Activated gamma-delta T cell treated with Interleukin-2 at 50 U/mL for 16 hours (primary cell): ENCODE measurements around the gene ACAN.

ENCODE experiments used
- DNase-seq: peaks from one replicate; pipeline ENCODE4 v3.0.0-alpha.2; 2020

The ACAN gene

GRCh38 chr15:88803241-88803919, at the start of gene ACAN:
ACAN (plus strand) TSS chr15:88803436; CDS start chr15:88836207, 32,771 bp downstream.
- no peak for DNase-seq

GRCh38 chr15:88756521-88756920, 46.7 kb upstream of the ACAN start:
- no peak for DNase-seq

GRCh38 chr15:88756921-88757320, 46.3 kb upstream of the ACAN start:
- DNase-seq, result no peak

GRCh38 chr15:88759872-88760271, 43.4 kb upstream of the ACAN start:
- DNase-seq, result no peak

GRCh38 chr15:88764448-88764847, 38.8 kb upstream of the ACAN start:
- DNase-seq, result no peak

GRCh38 chr15:88765212-88765611, 38.0 kb upstream of the ACAN start:
- no peak for DNase-seq

GRCh38 chr15:88769161-88769971, 33.9 kb upstream of the ACAN start:
- DNase-seq, result no peak

- DNase-seq, result no peak
Observed at GRCh38 chr15:88775776-88776175, 27.5 kb upstream of the ACAN start.

- no peak for DNase-seq
Observed at GRCh38 chr15:88776646-88777045, 26.6 kb upstream of the ACAN start.

GRCh38 chr15:88779944-88780343, 23.3 kb upstream of the ACAN start:
- no peak for DNase-seq

- DNase-seq, result no peak
Observed at GRCh38 chr15:88782465-88782864, 20.8 kb upstream of the ACAN start.

GRCh38 chr15:88785217-88785616, 18.0 kb upstream of the ACAN start:
- no peak for DNase-seq

- DNase-seq, result no peak
Observed at GRCh38 chr15:88788036-88788435, 15.2 kb upstream of the ACAN start.

- no peak for DNase-seq
Observed at GRCh38 chr15:88788816-88789215, 14.4 kb upstream of the ACAN start.

- no peak for DNase-seq
Observed at GRCh38 chr15:88790486-88790885, 12.8 kb upstream of the ACAN start.

- DNase-seq, result no peak
Observed at GRCh38 chr15:88791637-88792036, 11.6 kb upstream of the ACAN start.

- DNase-seq, result no peak
Observed at GRCh38 chr15:88792342-88793282, 10.6 kb upstream of the ACAN start.

GRCh38 chr15:88794001-88794400, 9.2 kb upstream of the ACAN start:
- no peak for DNase-seq

GRCh38 chr15:88797663-88798339, 5.4 kb upstream of the ACAN start:
- DNase-seq, result no peak

- DNase-seq, result no peak
Observed at GRCh38 chr15:88799341-88799740, 3.9 kb upstream of the ACAN start.

GRCh38 chr15:88800026-88800425, 3.2 kb upstream of the ACAN start:
- no peak for DNase-seq

GRCh38 chr15:88800738-88801137, 2.5 kb upstream of the ACAN start:
- no peak for DNase-seq
